HFFc6 (cell line): Measurements from ENCODE around the gene STK33. TPM values are rescaled to one million over a fixed set of nuclear protein-coding genes. Genes with fewer than 3 reads are reported as not detected.

Source experiments
- DNase-seq: peaks from one replicate; pipeline ENCODE4 v3.0.0-alpha.2; 2018
- H3K27ac Mint-ChIP-seq: 2 replicates; pipeline ENCODE4 v1.8.0; 2020; ENCODE audit warnings: mild to moderate bottlenecking, mixed read lengths
- H3K27me3 Mint-ChIP-seq: 2 replicates; pipeline ENCODE4 v1.8.0; 2021; ENCODE audit warnings: mild to moderate bottlenecking, moderate library complexity, mixed read lengths; ENCODE audit not compliant: insufficient read depth
- H3K36me3 Mint-ChIP-seq: 2 replicates; pipeline ENCODE4 v1.8.0; 2021; ENCODE audit warnings: low read depth, mixed read lengths
- H3K4me1 Mint-ChIP-seq: 2 replicates; pipeline ENCODE4 v1.8.0; 2020; ENCODE audit warnings: low read depth, mixed read lengths
- H3K4me3 Mint-ChIP-seq: 2 replicates; pipeline ENCODE4 v1.8.0; 2020; ENCODE audit warnings: mild to moderate bottlenecking, moderate library complexity, mixed read lengths
- H3K9me3 Mint-ChIP-seq: 2 replicates; pipeline ENCODE4 v1.8.0; 2020; ENCODE audit warnings: mild to moderate bottlenecking, mixed read lengths
- total RNA-seq, 6 experiments: library from RNA; stranded (reverse); fragmentation: NEBNext Ultra II Directional; extraction: Animal tissue kit (Norgen Biotek cat#: 25700); gene quantifications; 2 replicates in 1 of 6; 3 replicates in 5 of 6; pipeline ENCODE4 v1.2.3, GENCODE V29; 2021
- TF ChIP-seq, protein P1 (sequence below): fragments of 200-600 bp; sonication (generic); IDR thresholded peaks from 2 replicates; pipeline ENCODE4 v1.5.0; 2021; ENCODE audit warnings: antibody characterized with exemption, mild to moderate bottlenecking

Gene STK33
- total RNA-seq, 6 experiments from 2014 or later = 0.73 to 4.0 (median 3.8) TPM; not detected in 1

GRCh38 chr11:8566613-8567210, 27.3 kb downstream of the STK33 start:
- TF ChIP-seq, protein P1, sequence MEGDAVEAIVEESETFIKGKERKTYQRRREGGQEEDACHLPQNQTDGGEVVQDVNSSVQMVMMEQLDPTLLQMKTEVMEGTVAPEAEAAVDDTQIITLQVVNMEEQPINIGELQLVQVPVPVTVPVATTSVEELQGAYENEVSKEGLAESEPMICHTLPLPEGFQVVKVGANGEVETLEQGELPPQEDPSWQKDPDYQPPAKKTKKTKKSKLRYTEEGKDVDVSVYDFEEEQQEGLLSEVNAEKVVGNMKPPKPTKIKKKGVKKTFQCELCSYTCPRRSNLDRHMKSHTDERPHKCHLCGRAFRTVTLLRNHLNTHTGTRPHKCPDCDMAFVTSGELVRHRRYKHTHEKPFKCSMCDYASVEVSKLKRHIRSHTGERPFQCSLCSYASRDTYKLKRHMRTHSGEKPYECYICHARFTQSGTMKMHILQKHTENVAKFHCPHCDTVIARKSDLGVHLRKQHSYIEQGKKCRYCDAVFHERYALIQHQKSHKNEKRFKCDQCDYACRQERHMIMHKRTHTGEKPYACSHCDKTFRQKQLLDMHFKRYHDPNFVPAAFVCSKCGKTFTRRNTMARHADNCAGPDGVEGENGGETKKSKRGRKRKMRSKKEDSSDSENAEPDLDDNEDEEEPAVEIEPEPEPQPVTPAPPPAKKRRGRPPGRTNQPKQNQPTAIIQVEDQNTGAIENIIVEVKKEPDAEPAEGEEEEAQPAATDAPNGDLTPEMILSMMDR = peak; percentile 88
- Mint-ChIP-seq H3K4me3 (no peak overlapping the region), H3K4me1 (peaks cover 21% of the 10 kb centered on the region), H3K36me3 (no peaks in the 10 kb centered on the region), H3K27me3 (peaks cover 17% of the 10 kb centered on the region), H3K27ac (no peak overlapping the region), H3K9me3 (peaks cover under 1% of the 10 kb centered on the region; the same call in 1 of the 2 replicates)
- peak; percentile 48 for DNase-seq

DNA sequence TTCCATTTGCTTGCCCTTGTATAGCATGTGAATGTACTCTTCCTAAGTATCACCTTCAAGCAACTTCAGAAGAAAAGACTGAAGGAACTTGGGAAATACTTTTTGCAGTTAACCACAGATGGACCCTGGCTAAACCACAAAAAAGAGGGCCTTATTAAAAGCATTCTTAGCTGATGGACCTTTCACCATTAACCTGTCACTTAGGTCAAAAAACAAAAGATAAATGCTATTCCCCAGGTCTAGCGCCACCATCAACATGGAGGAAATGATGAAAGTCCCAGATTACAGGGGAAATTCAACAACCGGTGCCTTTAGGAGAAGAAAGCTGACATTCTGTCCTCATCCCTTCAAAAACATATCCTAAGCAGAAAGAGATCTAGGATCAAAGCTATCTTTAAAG, 29.5 kb downstream of the STK33 start:
- Mint-ChIP-seq H3K27me3 (peaks cover 11% of the 10 kb centered on the region), H3K27ac (no peak overlapping the region), H3K4me3 (no peak overlapping the region), H3K4me1 (peaks cover 21% of the 10 kb centered on the region), H3K9me3 (peaks cover 6% of the 10 kb centered on the region), H3K36me3 (peaks cover 5% of the 10 kb centered on the region; the same call in 1 of the 2 replicates)
- DNase-seq = no peak
- TF ChIP-seq, protein P1 = peak; percentile 45; the same call in 1 of the 2 replicates

GRCh38 chr11:8561461-8561860, 32.6 kb downstream of the STK33 start:
- Mint-ChIP-seq H3K36me3 (peaks cover 5% of the 10 kb centered on the region; the same call in 1 of the 2 replicates), H3K27ac (no peak overlapping the region), H3K4me3 (no peak overlapping the region), H3K4me1 (peaks cover under 1% of the 10 kb centered on the region; the same call in 1 of the 2 replicates), H3K9me3 (peaks cover 6% of the 10 kb centered on the region), H3K27me3 (peaks cover 14% of the 10 kb centered on the region)
- TF ChIP-seq, protein P1 = no peak
- DNase-seq = no peak

- peaks cover 6% of the 10 kb centered on the region for H3K27me3 Mint-ChIP-seq
- peaks cover 6% of the 10 kb centered on the region for H3K9me3 Mint-ChIP-seq
- H3K36me3 Mint-ChIP-seq = peaks cover 5% of the 10 kb centered on the region; the same call in 1 of the 2 replicates
- H3K27ac Mint-ChIP-seq = no peak overlapping the region
- no peak for DNase-seq
- H3K4me1 Mint-ChIP-seq = no peaks in the 10 kb centered on the region
- TF ChIP-seq, protein P1 = no peak
- no peak overlapping the region for H3K4me3 Mint-ChIP-seq
Measured at GRCh38 chr11:8558436-8558835, 35.6 kb downstream of the STK33 start.

- TF ChIP-seq, protein P1 = no peak
- DNase-seq = no peak
Measured at GRCh38 chr11:8545698-8546366, 48.2 kb downstream of the STK33 start.

More at GRCh38 chr11:8545698-8546366, 48.2 kb downstream of the STK33 start:
- Mint-ChIP-seq H3K9me3 (no peaks in the 10 kb centered on the region), H3K27ac (no peak overlapping the region), H3K27me3 (peaks cover 9% of the 10 kb centered on the region; the same call in 1 of the 2 replicates), H3K36me3 (no peaks in the 10 kb centered on the region), H3K4me3 (no peak overlapping the region), H3K4me1 (no peaks in the 10 kb centered on the region)
